A549 (cell line): ENCODE results near the gene TMX1.

Experiments
- EP300 ChIP-seq, 2 experiments: fragments of >200 bp; sonication (Bioruptor Twin); formaldehyde crosslinking; IDR thresholded peaks; 2 replicates in 1 of 2; 3 replicates in 1 of 2; pipeline ENCODE4 v1.6.1; 2016 to 2017
- JUN ChIP-seq, 2 experiments: fragments of >200 bp; sonication (Bioruptor Twin); formaldehyde crosslinking; IDR thresholded peaks; 2 replicates in 1 of 2; 3 replicates in 1 of 2; pipeline ENCODE4 v1.6.1; 2016 to 2017
- MAX ChIP-seq: IDR thresholded peaks from 2 replicates; pipeline ENCODE4 v1.6.1; 2012
- NR3C1 ChIP-seq: fragments of >200 bp; sonication (Bioruptor Twin); formaldehyde crosslinking; IDR thresholded peaks from 3 replicates; pipeline ENCODE4 v1.6.1; 2017

DNA sequence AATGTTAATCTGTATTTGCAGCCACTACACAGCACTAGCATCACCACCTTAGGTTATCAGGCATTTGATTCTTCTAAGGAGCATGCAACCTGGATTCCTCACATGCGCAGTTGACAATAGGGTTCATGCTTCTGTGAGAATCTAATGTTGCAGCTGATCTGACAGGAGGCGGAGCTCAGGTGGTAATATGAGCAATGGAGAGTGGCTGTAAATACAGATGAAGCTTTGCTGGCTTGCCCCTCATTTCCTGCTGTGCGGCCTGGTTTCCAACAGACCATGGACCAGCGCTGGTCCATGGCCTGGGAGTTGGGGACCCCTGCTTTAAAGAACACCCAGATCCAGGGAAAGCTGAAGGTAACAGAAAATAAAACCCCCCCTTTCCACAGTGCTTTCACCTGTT lies 51.0 kb downstream of the TMX1 start:
- TF ChIP-seq EP300 (IDR thresholded peaks at IDR 0.05): no peak
- TF ChIP-seq MAX: no peak
- TF ChIP-seq NR3C1: no peak
- no peak for TF ChIP-seq JUN (IDR thresholded peaks at IDR 0.05)
